T-helper 1 cell treated with Interleukin-12 subunit alpha and Interleukin-12 subunit beta and Interleukin-4 antibody, amounts not matched to agents 30 ng/mL and 1 ng/mL, for 36 hours (primary cell): Measurements from ENCODE around the gene CREB5. TPM values are rescaled to one million over a fixed set of nuclear protein-coding genes. Genes with fewer than 3 reads are reported as not detected.

Experiments
- intact Hi-C: fragments of 100-400 bp; cut with micrococcal nuclease; formaldehyde crosslinking; loops from one replicate; pipeline ENCODE4 v1.15.1; 2024
- total RNA-seq: library from RNA; stranded (reverse); gene quantifications from 2 replicates; pipeline ENCODE4 v1.2.3, GENCODE V29; 2022

The CREB5 gene
- total RNA-seq, 1 donor from 2014 or later: not detected

- intact Hi-C loops: no loop called here
Observed at GRCh38 chr7:28705350-28705749, 293.0 kb downstream of the CREB5 start.

DNA sequence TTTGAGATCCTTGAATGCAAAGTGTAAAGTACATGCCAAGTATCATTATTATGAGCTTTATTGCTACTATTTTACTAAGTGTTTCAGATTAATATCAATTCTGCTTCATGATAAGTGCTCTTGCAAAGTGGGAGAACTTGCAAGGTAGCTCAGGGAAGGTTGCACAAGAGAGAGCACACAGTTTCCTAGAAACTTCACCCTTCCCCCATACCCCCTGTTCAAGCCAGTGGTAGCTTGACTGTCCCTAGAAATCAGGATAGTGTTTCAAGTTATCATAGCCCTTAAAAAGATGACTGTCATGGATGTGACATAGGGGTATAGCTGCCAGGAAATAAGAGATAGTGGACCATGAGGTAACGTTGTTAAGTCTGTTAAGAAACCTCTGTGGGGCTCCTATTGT, 294.3 kb downstream of the CREB5 start:
- intact Hi-C loops: no loop called here

- intact Hi-C loops: no loop called here
Observed at GRCh38 chr7:28707291-28707690, 295.0 kb downstream of the CREB5 start.

- intact Hi-C loops: no loop called here
Observed at GRCh38 chr7:28708033-28708951, 296.0 kb downstream of the CREB5 start.

GRCh38 chr7:28709748-28710147, 297.4 kb downstream of the CREB5 start:
- intact Hi-C loops: no loop called here

- intact Hi-C loops: no loop called here
Observed at GRCh38 chr7:28711114-28711513, 298.8 kb downstream of the CREB5 start.

DNA sequence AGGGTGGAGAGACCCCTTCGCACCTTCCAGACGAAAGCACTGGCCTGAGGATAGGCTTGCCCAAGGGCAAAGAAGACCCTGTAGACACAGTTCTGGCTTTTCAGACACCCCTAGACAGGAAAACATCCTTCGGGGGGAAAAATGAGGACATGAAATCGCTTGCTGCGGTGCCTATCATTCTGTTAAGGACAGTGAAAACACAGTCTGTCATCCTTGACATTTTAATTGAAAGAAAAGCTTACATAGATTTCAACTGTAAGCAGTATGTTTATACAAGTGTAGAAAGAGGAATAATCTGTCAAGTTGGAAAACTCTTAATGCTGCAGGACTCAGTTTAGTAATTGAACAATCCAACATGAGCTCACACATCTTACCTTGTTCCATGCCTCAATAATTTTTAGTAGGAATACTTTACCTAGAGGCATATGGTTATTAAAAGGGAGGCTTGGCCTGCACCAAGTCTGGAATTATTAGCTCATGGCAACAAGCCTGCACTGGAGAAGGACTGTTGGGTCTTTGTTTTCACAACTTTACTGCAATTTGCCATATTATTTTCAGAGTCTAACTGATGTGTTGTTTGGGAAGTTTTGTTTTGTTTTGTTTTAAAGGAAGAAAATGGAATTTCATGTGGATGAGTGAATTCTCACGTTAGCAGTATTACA, 302.3 kb downstream of the CREB5 start:
- intact Hi-C loops: no loop called here

DNA sequence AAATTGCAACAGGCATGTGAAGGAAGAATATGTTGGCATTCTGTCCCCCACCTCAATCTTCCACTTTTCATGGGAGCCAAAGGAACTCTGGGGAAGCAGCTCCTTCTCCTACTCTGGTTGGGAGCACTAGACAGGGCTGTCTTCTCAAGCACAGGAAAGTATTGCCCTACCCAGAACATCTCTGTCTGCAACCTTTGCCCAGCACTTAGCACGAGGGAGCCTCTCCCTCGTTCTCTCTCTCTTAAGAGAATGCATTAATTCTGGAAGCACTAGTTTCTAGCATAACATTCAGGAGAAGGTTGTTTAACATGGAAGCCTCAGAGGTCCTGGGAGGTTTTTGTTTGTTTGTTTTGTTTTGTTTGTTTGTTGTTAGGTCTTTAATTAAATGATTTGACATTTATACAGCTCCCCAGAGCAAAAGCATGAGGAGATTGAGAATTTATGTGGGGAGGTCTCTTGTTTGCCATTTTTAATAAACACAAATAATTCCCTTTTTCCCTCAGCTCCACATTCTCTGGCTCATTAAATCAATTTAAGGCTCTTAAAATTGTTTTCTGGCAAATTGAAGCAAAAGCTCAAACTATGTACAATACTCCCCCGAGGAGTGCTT, 305.2 kb downstream of the CREB5 start:
- intact Hi-C loops: no loop called here

DNA sequence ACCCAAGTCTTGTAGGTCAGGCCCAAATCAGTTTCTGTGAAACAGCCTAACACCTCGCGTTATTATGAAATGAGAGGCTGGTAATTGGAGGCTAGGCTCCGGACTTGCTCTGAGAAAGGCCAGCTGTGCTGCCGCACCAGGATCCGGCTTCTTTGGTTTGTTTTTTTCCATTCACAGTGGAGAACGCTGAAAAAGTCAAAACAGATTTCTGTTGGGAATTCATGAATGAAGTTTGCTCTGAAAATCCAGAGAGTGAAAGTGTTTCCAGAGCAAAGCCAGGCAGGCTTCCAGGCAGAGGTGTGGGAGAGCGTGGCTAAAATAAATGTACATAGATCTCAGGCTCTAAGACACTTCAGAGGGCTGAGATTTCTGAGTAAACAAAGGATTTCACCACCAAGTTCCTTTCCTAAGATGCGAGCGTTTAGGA, 305.8 kb downstream of the CREB5 start:
- intact Hi-C loops: no loop called here

- intact Hi-C loops: no loop called here
Observed at GRCh38 chr7:28718545-28718944, 306.2 kb downstream of the CREB5 start.

GRCh38 chr7:28722684-28723083, 310.4 kb downstream of the CREB5 start:
- intact Hi-C loops: no loop called here

- intact Hi-C loops: no loop called here
Observed at GRCh38 chr7:28723336-28723735, 311.0 kb downstream of the CREB5 start.

DNA sequence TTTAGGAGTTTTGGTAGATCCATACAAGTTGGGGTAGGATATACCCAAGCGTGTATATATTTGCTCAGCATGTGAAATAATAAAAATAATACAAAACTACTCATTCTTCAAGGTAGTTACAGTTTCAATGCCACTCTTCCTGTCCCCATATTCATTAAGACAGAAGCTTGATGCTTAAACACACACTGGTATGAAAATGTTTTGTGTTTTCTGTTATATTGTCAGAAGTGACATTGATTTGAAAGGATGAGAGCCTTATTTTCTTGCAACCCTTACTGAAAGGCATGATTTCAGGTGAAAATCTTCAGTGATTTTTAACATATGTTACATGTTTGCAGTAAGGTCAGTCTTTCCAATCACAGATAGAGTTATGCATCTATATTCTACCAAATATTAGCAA, 312.2 kb downstream of the CREB5 start:
- intact Hi-C loops: no loop called here

GRCh38 chr7:28725045-28725642, 312.8 kb downstream of the CREB5 start:
- intact Hi-C loops: no loop called here

GRCh38 chr7:28725911-28726310, 313.6 kb downstream of the CREB5 start:
- intact Hi-C loops: no loop called here

DNA sequence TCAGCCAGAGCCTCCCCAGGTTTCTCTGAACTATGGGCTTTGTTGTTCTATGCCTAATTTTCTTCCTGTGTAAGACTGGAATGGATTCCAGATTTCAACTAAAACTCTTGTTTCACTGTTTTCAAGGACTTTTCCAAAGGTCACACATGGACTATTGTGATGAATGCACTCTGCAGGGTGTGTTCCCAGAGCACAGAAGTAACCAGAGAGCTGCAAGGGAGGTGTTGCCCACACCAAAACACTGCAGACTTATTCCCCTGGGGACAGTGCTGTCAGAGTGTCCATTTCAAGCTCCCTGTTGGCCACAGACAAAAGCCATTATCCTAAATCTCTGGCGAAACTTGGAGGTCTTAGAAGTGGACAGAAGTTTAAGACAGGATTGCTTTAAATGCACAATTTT, 314.2 kb downstream of the CREB5 start:
- intact Hi-C loops: no loop called here

DNA sequence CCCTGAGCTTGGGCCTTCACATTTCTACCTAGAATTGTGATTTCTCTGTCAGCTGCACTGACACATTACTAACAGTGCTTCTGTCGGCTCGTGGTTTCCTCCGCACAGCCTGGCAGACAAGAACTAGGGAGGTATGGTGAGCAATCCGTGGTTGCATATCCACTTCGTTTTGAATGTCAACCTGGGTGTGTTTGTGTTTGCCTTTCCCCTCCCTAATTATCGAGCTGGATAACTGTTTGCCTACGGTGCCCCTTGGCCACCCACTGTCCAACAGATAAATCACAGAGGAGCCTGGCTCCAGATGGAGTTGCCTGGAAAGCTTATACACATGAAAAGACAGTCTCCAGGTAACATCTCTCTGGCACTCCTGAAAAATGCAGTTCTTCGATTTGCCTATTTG, 317.0 kb downstream of the CREB5 start:
- intact Hi-C loops: no loop called here

- intact Hi-C loops: no loop called here
Observed at GRCh38 chr7:28729727-28730126, 317.4 kb downstream of the CREB5 start.

- intact Hi-C loops: no loop called here
Observed at GRCh38 chr7:28731092-28731658, 318.9 kb downstream of the CREB5 start.

GRCh38 chr7:28732071-28732869, 320.0 kb downstream of the CREB5 start:
- intact Hi-C loops: no loop called here

- intact Hi-C loops: no loop called here
Observed at GRCh38 chr7:28733035-28733434, 320.7 kb downstream of the CREB5 start.
